GM21717 (cell line): ENCODE data around the gene SLC6A19.
"Not testable (repeated sequence)": the region's sequence is repeated elsewhere in the genome, so short reads cannot be mapped to it uniquely, and the experiment has no call there.

Experiments
- ATAC-seq: cut with Tn5 transposase; IDR thresholded peaks from one replicate; pipeline ENCODE4 v1.9.1; 2021; ENCODE audit warnings: mild to moderate bottlenecking, moderate library complexity; ENCODE audit not compliant: unreplicated experiment

SLC6A19 gene

GRCh38 chr5:1220351-1220750 lies 19.0 kb downstream of the SLC6A19 start:
- no peak for ATAC-seq

DNA sequence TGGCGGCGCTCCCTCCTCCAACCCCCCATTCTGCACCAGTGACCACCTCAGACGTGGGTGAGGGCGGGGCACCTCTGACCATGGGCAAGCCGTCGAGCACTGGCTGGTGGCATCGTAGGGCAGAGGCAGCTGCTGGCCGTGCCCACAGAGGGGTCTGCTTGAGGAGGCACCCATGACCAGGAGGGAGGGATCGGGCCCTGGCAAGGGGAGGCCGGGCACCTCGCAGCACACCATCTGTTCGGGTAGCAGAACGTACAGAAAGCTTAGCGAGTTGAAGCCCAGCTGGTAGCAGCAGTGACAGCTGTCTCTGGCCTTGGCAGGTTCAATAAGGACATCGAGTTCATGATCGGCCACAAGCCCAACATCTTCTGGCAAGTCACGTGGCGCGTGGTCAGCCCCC lies 19.4 kb downstream of the SLC6A19 start:
- ATAC-seq, result no peak

DNA sequence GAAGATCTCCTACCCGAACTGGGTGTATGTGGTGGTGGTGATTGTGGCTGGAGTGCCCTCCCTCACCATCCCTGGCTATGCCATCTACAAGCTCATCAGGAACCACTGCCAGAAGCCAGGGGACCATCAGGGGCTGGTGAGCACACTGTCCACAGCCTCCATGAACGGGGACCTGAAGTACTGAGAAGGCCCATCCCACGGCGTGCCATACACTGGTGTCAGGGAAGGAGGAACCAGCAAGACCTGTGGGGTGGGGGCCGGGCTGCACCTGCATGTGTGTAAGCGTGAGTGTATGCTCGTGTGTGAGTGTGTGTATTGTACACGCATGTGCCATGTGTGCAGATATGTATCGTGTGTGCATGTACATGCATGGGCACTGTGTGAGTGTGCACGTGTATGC lies 20.3 kb downstream of the SLC6A19 start:
- no peak for ATAC-seq

DNA sequence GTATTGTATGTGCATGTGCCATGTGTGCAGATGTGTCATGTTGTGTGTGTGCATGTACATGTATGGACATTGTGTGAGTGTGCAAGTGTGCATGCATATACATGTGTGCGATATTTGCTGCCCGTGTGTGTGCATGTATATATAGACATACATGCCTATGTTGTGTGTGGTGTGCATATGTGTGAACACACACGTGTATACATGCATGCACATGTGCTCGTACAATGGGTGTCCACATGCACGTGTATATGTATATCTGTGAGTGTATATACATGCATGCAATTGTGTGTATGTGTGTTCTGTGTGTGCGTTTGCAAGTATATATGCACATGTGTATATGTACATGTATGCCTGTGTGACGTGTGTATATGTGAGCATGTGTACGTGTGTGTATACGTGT lies 20.8 kb downstream of the SLC6A19 start:
- ATAC-seq, result no peak

GRCh38 chr5:1222621-1223277 lies 21.4 kb downstream of the SLC6A19 start:
- no peak for ATAC-seq

- ATAC-seq, result no peak
Measured at GRCh38 chr5:1223278-1223670, 21.9 kb downstream of the SLC6A19 start.

- no peak for ATAC-seq
Measured at GRCh38 chr5:1224631-1225030, 23.2 kb downstream of the SLC6A19 start.

- ATAC-seq, result no peak
Measured at GRCh38 chr5:1225081-1225480, 23.7 kb downstream of the SLC6A19 start, which contains the start of gene SLC6A18. SLC6A18 (plus strand) TSS chr5:1225381; CDS start chr5:1225478, 97 bp downstream.

DNA sequence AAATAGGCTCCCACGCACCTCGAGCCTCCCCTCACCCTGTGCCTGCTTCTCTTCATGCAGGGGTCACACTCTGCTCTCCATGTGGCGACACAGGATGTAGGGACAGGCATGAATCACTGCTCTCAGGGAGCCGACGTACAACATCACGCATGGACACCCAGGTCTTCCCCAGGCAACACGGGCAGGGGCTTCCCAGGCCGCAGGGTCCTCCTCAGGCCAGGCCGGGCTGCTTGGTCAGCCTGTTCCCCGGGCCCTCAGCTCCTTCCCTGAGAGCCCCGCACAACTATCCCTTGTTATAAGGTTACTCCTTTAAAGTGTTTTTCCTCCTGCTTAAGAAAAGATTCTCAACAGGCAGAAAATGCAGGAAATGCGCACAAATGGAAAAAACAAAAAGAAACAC lies 24.8 kb downstream of the SLC6A19 start:
- no peak for ATAC-seq

DNA sequence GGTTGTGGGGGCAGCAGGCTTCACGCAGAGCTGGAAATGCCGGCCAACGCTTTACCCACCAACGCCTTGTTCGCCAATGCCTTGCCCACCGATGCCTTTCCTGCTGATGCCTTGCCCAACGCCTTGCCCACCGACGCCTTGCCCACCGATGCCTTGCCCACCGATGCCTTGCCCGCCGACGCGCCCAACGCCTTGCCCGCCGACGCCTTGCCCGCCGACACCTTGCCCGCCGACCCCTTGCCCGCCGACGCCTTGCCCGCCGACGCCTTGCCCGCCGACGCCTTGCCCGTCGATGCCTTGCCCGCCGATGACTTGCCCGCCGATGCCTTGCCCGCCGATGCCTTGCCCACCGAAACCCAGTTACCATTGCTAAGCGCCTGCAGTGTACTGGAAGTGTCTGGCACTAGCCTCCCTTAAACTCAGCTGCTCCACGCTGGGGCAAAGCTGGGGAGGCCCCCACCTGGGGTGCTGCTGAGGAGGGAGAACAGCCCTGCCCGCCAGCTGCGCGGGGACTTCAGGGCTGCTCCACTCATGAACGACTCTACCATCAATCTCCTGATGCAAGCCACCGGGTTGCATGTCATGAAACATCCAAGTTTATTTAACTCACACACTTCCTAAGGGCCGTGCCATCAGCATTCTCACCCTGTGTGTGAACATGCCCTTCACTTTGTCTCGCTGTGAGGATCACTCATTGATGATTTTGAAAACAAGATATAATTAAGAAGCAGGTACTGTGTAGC lies 25.6 kb downstream of the SLC6A19 start:
- no peak for ATAC-seq

DNA sequence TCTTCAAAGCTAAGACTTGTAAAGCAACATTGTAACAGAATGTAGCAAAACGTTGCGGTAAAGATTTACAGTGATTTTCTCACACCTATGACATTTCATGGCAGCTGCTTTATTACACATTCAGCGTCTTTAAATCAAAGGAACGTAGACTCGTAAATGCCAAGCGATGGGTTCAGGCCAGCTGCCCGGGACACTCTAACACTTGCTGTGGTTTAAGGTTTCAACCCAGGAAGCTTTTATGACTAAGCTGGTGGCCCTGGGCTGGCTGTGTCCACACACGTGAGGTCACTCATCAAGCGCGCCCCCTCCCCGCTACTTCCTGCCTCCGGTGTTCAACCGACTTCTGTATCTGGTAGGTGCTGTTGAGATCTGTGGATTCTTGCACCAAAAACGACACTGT lies 26.3 kb downstream of the SLC6A19 start:
- ATAC-seq, result no peak

DNA sequence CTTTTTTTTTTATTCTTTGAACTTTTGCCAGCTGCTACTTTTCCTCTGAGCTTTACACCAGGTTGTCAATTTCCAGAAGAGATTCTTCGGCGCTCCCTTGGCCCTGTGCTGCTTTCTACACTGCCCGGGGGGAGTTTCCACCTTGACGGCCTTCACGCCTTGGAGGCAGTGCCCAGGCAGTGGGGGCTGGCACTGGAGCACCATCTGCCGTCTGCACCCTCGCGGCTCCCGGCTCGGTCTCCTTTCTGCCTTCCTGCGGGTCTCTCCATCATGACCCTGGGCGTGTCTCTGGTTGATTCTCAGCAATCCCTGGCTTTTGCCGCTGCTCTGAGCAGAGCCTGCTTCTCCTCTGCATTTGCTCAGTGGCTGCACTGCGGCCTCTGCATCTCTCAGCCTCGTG lies 26.7 kb downstream of the SLC6A19 start:
- no peak for ATAC-seq

- not testable (repeated sequence) for ATAC-seq
Measured at GRCh38 chr5:1229023-1229422, 27.6 kb downstream of the SLC6A19 start.

GRCh38 chr5:1229822-1230221 lies 28.4 kb downstream of the SLC6A19 start:
- ATAC-seq, result no peak

- ATAC-seq, result no peak
Measured at GRCh38 chr5:1230551-1230950, 29.2 kb downstream of the SLC6A19 start.

DNA sequence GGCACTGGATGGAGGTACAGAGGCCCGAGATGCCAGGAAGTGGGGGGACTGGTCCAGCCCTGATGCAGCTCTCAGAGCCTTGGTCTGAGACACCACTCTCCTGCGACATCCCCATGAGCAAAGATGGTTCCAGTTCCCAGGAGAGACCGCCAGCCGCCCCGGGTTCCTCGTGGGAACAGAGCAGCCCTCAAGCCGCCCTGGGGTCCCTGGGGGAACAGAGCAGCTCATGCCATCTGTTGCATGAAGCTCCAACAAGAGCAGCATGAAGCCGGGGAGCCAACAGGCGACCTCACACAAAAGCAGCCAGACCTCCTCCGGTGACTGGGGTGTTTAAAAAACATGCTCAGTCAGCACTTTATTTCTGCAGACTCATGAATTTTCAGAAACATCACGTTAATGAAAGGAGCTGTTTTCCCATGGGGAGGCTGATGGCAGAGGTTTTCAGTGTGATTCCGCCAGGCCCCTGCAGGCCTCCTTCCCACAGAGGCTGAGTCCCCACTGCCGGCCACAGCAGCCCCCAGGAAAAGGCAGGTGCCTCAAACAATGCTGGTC lies 30.0 kb downstream of the SLC6A19 start:
- ATAC-seq, result no peak

DNA sequence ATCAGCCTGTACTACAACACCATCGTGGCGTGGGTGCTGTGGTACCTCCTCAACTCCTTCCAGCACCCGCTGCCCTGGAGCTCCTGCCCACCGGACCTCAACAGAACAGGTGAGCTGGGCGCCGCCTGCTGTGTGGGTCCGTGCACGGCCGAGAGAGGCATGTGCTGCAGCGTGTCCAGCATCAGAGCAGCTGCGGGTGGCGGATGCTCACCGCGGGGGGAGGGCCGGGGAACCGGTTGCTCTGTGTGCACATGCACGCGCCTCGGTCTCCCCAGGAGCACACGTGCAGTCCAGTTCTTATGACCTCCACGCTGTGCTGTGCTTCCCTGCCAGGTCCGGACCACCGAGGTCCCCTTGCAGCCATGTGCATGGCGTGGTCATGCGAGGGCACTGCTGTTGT lies 31.4 kb downstream of the SLC6A19 start:
- ATAC-seq, result no peak

DNA sequence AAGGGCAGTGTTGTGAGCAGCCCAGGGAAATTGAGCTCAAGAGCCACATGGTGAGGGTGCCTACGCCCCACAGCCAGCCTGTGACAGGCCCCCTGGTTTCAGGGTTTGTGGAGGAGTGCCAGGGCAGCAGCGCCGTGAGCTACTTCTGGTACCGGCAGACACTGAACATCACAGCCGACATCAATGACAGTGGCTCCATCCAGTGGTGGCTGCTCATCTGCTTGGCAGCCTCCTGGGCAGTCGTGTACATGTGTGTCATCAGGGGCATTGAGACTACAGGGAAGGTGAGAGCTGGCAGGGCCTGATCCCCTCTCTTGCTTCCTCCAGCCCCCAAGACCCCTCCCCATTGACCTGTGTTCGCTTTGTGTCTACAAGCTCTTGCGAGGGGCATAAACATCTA lies 34.0 kb downstream of the SLC6A19 start:
- ATAC-seq, result no peak

DNA sequence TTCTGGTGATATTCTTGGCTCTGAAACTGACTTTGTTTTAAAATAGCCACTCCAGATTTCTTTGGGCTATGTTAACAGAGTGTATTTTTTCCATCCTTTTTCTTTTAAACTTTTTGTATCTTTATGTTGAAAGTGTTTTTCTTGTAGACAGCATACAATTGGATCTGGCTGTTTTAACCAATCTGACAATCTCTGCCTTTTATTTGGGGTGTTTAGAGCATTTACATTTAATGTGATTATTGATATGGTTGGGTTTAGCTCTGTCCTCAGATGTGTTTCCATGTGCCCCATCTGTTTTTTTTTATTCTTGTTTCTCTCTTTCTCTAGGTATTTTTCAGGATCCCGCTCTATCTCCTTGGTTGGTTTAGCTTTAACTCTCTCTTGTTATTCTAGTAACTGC lies 34.4 kb downstream of the SLC6A19 start:
- ATAC-seq, result no peak

GRCh38 chr5:1239505-1240251 lies 38.3 kb downstream of the SLC6A19 start:
- no peak for ATAC-seq

DNA sequence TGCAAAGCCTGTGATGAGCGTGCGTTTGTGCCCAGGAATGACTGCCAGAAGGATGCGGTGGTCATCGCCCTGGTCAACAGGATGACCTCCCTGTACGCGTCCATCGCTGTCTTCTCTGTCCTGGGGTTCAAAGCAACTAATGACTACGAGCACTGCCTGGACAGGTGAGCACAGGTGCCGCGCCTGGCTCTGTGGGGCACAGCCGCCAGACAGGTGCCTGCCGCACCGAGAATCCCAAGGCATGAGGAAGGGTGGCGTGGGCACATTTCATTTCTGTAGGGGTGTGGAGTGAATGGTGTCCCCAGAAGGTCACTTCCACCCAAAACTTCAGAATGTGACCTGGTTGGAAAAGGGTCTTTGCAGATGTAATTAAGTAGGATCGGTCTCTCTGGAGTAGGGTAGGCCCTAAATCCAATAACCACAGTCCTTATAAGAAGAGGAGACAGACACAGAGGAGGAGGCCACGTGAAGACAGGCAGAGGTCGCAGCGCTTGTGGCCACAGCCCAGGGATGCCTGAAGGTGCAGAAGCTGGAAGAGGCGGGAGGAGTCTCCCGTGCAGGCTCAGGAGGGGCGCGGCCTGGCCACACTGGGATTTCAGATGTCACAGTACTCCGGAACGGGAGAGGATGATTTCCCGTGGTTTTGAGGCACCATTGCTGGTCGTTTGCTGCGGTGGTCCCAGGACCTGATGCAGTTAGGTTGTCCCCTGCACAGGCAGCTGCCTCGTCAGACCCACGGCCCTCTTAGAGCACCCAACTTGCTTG lies 39.3 kb downstream of the SLC6A19 start:
- no peak for ATAC-seq
